IPS-20b (cell line): ENCODE results near the gene KLF3.
"Not testable (repeated sequence)": the region's sequence is repeated elsewhere in the genome, so short reads cannot be mapped to it uniquely, and the experiment has no call there.

Experiments used
- H3K27ac ChIP-seq: one replicate; pipeline ENCODE4 v1.5.1; 2013; ENCODE audit warnings: low read length
- H3K27me3 ChIP-seq: 2 replicates; pipeline ENCODE4 v1.6.1; 2013; ENCODE audit warnings: mild to moderate bottlenecking, low read length, inconsistent platforms; ENCODE audit not compliant: insufficient read depth
- H3K36me3 ChIP-seq: 2 replicates; pipeline ENCODE4 v1.6.1; 2013; ENCODE audit warnings: low read depth, mild to moderate bottlenecking, inconsistent platforms, low read length, moderate library complexity; ENCODE audit not compliant: insufficient read depth
- H3K4me1 ChIP-seq: 2 replicates; pipeline ENCODE4 v1.6.1; 2013; ENCODE audit warnings: mild to moderate bottlenecking, control low read depth, inconsistent platforms, low read length, moderate library complexity; ENCODE audit not compliant: insufficient read depth
- H3K4me3 ChIP-seq: 2 replicates; pipeline ENCODE4 v1.5.1; 2013; ENCODE audit warnings: mild to moderate bottlenecking, low read length, inconsistent platforms
- H3K9ac ChIP-seq: 2 replicates; pipeline ENCODE4 v1.6.1; 2013; ENCODE audit warnings: low read depth, mild to moderate bottlenecking, inconsistent platforms, low read length, moderate library complexity
- H3K9me3 ChIP-seq: 2 replicates; pipeline ENCODE4 v1.6.1; 2013; ENCODE audit warnings: mild to moderate bottlenecking, low read depth, low read length, inconsistent platforms; ENCODE audit not compliant: insufficient read depth

The KLF3 gene

GRCh38 chr4:38625508-38625907 is 38.5 kb upstream of the KLF3 start:
- Histone ChIP-seq H3K27me3 (no peaks in the 10 kb centered on the region), H3K9me3 (no peaks in the 10 kb centered on the region), H3K9ac (no peak overlapping the region), H3K36me3 (no peaks in the 10 kb centered on the region), H3K4me1 (no peaks in the 10 kb centered on the region), H3K4me3 (no peak overlapping the region), H3K27ac (no peak overlapping the region)

GRCh38 chr4:38626901-38627444 is 37.0 kb upstream of the KLF3 start:
- not testable (repeated sequence) for H3K9ac ChIP-seq, H3K9me3 ChIP-seq, H3K36me3 ChIP-seq, H3K4me3 ChIP-seq, H3K4me1 ChIP-seq, H3K27ac ChIP-seq, H3K27me3 ChIP-seq

- Histone ChIP-seq H3K36me3 (no peaks in the 10 kb centered on the region), H3K4me3 (no peak overlapping the region), H3K9me3 (no peaks in the 10 kb centered on the region), H3K27me3 (no peaks in the 10 kb centered on the region), H3K9ac (no peak overlapping the region), H3K4me1 (no peaks in the 10 kb centered on the region), H3K27ac (no peak overlapping the region)
Measured at GRCh38 chr4:38630519-38630918, 33.5 kb upstream of the KLF3 start.

GRCh38 chr4:38634047-38634759 is 29.8 kb upstream of the KLF3 start:
- Histone ChIP-seq H3K27ac (no peak overlapping the region), H3K9me3 (no peaks in the 10 kb centered on the region), H3K36me3 (no peaks in the 10 kb centered on the region), H3K4me3 (no peak overlapping the region), H3K27me3 (no peaks in the 10 kb centered on the region), H3K4me1 (no peaks in the 10 kb centered on the region), H3K9ac (no peak overlapping the region)

- Histone ChIP-seq H3K36me3 (no peaks in the 10 kb centered on the region), H3K27me3 (no peaks in the 10 kb centered on the region), H3K4me3 (no peak overlapping the region), H3K4me1 (no peaks in the 10 kb centered on the region), H3K27ac (no peak overlapping the region), H3K9me3 (no peaks in the 10 kb centered on the region), H3K9ac (no peak overlapping the region)
Measured at GRCh38 chr4:38639242-38639641, 24.8 kb upstream of the KLF3 start.

GRCh38 chr4:38641811-38642210 is 22.2 kb upstream of the KLF3 start:
- Histone ChIP-seq H3K27me3 (no peaks in the 10 kb centered on the region), H3K9ac (no peak overlapping the region)

GRCh38 chr4:38644201-38644600 is 19.8 kb upstream of the KLF3 start:
- Histone ChIP-seq H3K4me1 (no peaks in the 10 kb centered on the region), H3K4me3 (no peak overlapping the region), H3K9me3 (no peaks in the 10 kb centered on the region), H3K36me3 (no peaks in the 10 kb centered on the region), H3K9ac (no peak overlapping the region), H3K27ac (no peak overlapping the region), H3K27me3 (no peaks in the 10 kb centered on the region)

More at GRCh38 chr4:38641811-38642210, 22.2 kb upstream of the KLF3 start:
- H3K4me1 ChIP-seq: no peaks in the 10 kb centered on the region
- H3K9me3 ChIP-seq: no peaks in the 10 kb centered on the region
- H3K36me3 ChIP-seq: no peaks in the 10 kb centered on the region
- H3K27ac ChIP-seq: no peak overlapping the region
- H3K4me3 ChIP-seq: no peak overlapping the region

- H3K36me3 ChIP-seq: no peaks in the 10 kb centered on the region
- H3K9me3 ChIP-seq: no peaks in the 10 kb centered on the region
- no peak overlapping the region for H3K9ac ChIP-seq
- H3K4me1 ChIP-seq: no peaks in the 10 kb centered on the region
- H3K4me3 ChIP-seq: no peak overlapping the region
- H3K27ac ChIP-seq: no peak overlapping the region
- H3K27me3 ChIP-seq: no peaks in the 10 kb centered on the region
Measured at GRCh38 chr4:38647101-38647819, 16.7 kb upstream of the KLF3 start.

GRCh38 chr4:38650133-38650532 is 13.9 kb upstream of the KLF3 start:
- H3K27me3 ChIP-seq: no peaks in the 10 kb centered on the region
- H3K27ac ChIP-seq: no peak overlapping the region
- H3K4me1 ChIP-seq: no peaks in the 10 kb centered on the region
- no peak overlapping the region for H3K4me3 ChIP-seq
- no peak overlapping the region for H3K9ac ChIP-seq
- no peaks in the 10 kb centered on the region for H3K9me3 ChIP-seq
- H3K36me3 ChIP-seq: no peaks in the 10 kb centered on the region

GRCh38 chr4:38654273-38654672 is 9.7 kb upstream of the KLF3 start:
- Histone ChIP-seq H3K27ac (no peak overlapping the region), H3K9ac (no peak overlapping the region), H3K36me3 (no peaks in the 10 kb centered on the region), H3K9me3 (no peaks in the 10 kb centered on the region), H3K4me3 (no peak overlapping the region), H3K27me3 (no peaks in the 10 kb centered on the region), H3K4me1 (no peaks in the 10 kb centered on the region)

GRCh38 chr4:38656111-38656510 is 7.9 kb upstream of the KLF3 start:
- Histone ChIP-seq H3K27ac (no peak overlapping the region), H3K4me3 (no peak overlapping the region), H3K27me3 (peaks cover 6% of the 10 kb centered on the region), H3K9ac (no peak overlapping the region), H3K9me3 (no peaks in the 10 kb centered on the region), H3K36me3 (no peaks in the 10 kb centered on the region), H3K4me1 (no peaks in the 10 kb centered on the region)

- peaks cover 6% of the 10 kb centered on the region; the same call in 1 of the 2 replicates for H3K4me1 ChIP-seq
- no peak overlapping the region for H3K9ac ChIP-seq
- H3K4me3 ChIP-seq: no peak overlapping the region
- H3K9me3 ChIP-seq: no peaks in the 10 kb centered on the region
- H3K27me3 ChIP-seq: peaks cover 23% of the 10 kb centered on the region
- H3K27ac ChIP-seq: no peak overlapping the region
- H3K36me3 ChIP-seq: no peaks in the 10 kb centered on the region
Measured at GRCh38 chr4:38659346-38659745, 4.7 kb upstream of the KLF3 start.
